Thyroid gland (tissue), 4 donors: Measurements from ENCODE around the gene CDH23. TPM values are rescaled to one million over a fixed set of nuclear protein-coding genes. Genes with fewer than 3 reads are reported as not detected.

Source experiments
- DNase-seq, 2 donors: peaks; one replicate each; pipeline ENCODE4 v3.0.0-alpha.2; 2019
- H3K27ac ChIP-seq, 3 donors: fragments of 200-600 bp; sonication (generic); 1 replicate in 2 of 3; 2 replicates in 1 of 3; pipeline ENCODE4 v1.5.1; 2016 to 2019; ENCODE audit warnings: mild to moderate bottlenecking in 1 of 3, moderate library complexity in 1 of 3
- H3K27me3 ChIP-seq: fragments of 200-600 bp; sonication (generic); one replicate; pipeline ENCODE4 v1.5.1; 2019
- H3K36me3 ChIP-seq, 2 donors: fragments of 200-600 bp; sonication (generic); one replicate each; pipeline ENCODE4 v1.5.1; 2016 to 2019
- H3K4me1 ChIP-seq, 2 donors: fragments of 200-600 bp; sonication (generic); one replicate each; pipeline ENCODE4 v1.5.1; 2017 to 2019
- H3K4me3 ChIP-seq, 3 donors: fragments of 200-600 bp; sonication (generic); replicated peaks in 1 of 3; 1 replicate in 2 of 3; 2 replicates in 1 of 3; pipeline ENCODE4 v1.5.1; 2016; ENCODE audit warnings: mild to moderate bottlenecking in 1 of 3
- H3K9me3 ChIP-seq: fragments of 200-600 bp; sonication (generic); one replicate; pipeline ENCODE4 v1.5.1; 2017
- POLR2A ChIP-seq, 2 donors: fragments of 450-650 bp; IDR thresholded peaks; one replicate each; pipeline ENCODE4 v1.6.1; 2017; ENCODE audit warnings: antibody characterized with exemption in 2 of 2, mild to moderate bottlenecking in 2 of 2, moderate library complexity in 1 of 2
- WGBS, 2 donors: methylation state at CpG; one replicate each; pipeline ENCODE4 v1.1.5; 2017; 5-methylcytosine and 5-hydroxymethylcytosine counted together
- intact Hi-C: fragments of 100-400 bp; cut with DNase I; formaldehyde crosslinking; loops from one replicate; pipeline ENCODE4 v1.15.1; 2023
- total RNA-seq, 4 donors: library from RNA; depleted of rRNA; stranded (reverse); fragments of >200 nt; gene quantifications; one replicate each; pipeline ENCODE4 v1.2.3, GENCODE V29; 2016
- TF ChIP-seq, protein P1 (sequence below), 6 experiments: fragments of 200-600 bp in 3 of 6; fragments of 450-650 bp in 3 of 6; sonication (generic) in 3 of 6; IDR thresholded peaks; one replicate each; pipeline ENCODE4 v1.5.1; 2016 to 2019; ENCODE audit warnings: antibody characterized with exemption in 6 of 6, mild to moderate bottlenecking in 2 of 6, inconsistent platforms in 1 of 6, moderate library complexity in 1 of 6

Gene CDH23
- total RNA-seq, 4 donors from 2014 or later, result 3.0 to 4.2 (median 3.9) TPM

DNA sequence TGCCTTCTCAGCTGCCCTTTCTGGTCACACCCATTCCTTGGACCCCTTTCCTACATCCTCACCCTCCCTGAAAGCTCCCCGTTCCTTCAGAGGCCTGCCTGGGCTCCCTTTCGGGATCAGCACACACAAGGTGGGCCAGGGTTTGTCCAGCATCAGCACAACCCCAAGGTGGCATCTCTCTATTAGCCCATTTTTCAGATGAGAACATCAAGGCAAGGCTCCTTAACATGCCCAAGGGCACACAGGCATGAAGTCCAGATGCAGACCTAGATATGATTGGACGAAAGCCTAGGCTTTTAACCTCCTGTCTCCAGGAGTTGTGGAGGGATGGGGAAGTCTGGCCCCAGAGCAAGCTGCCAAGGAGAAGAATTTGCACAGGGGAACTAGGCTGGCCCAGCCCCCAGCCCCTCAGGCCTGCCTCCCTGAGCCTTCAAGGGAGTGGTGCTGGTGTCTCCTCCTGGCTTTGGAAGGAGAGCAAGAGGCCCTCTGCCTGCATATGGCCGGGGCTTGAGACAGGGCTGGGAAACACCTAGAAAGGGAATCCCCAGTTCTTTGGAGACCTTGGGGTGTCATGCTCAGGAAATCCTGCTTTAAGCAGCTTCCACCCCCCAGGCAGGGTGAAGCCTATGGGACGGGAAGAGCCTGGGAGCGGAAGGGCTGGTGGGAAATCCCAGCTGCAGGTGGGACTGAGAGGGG lies 385.6 kb downstream of the CDH23 start:
- TF ChIP-seq, protein P1, sequence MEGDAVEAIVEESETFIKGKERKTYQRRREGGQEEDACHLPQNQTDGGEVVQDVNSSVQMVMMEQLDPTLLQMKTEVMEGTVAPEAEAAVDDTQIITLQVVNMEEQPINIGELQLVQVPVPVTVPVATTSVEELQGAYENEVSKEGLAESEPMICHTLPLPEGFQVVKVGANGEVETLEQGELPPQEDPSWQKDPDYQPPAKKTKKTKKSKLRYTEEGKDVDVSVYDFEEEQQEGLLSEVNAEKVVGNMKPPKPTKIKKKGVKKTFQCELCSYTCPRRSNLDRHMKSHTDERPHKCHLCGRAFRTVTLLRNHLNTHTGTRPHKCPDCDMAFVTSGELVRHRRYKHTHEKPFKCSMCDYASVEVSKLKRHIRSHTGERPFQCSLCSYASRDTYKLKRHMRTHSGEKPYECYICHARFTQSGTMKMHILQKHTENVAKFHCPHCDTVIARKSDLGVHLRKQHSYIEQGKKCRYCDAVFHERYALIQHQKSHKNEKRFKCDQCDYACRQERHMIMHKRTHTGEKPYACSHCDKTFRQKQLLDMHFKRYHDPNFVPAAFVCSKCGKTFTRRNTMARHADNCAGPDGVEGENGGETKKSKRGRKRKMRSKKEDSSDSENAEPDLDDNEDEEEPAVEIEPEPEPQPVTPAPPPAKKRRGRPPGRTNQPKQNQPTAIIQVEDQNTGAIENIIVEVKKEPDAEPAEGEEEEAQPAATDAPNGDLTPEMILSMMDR (IDR thresholded peaks at IDR 0.05), result no peak
- no peak for TF ChIP-seq POLR2A (IDR thresholded peaks at IDR 0.05)
- Histone ChIP-seq H3K4me3 (no peak overlapping the region), H3K9me3 (no peaks in the 10 kb centered on the region), H3K4me1 (no peaks in the 10 kb centered on the region), H3K27me3 (no peaks in the 10 kb centered on the region), H3K36me3 (no peaks in the 10 kb centered on the region), H3K27ac (no peak overlapping the region)
- no peak for DNase-seq
- WGBS, 2 donors, result 72 to 85% methylated on average over 6 of the region's 6 CpGs
- intact Hi-C loops, result no loop called here

- DNase-seq, result no peak
- Histone ChIP-seq H3K9me3 (no peaks in the 10 kb centered on the region), H3K4me1 (no peaks in the 10 kb centered on the region), H3K4me3 (no peak overlapping the region), H3K36me3 (no peaks in the 10 kb centered on the region), H3K27ac (no peak overlapping the region), H3K27me3 (no peaks in the 10 kb centered on the region)
- TF ChIP-seq, protein P1 (IDR thresholded peaks at IDR 0.05), result no peak
- no peak for TF ChIP-seq POLR2A (IDR thresholded peaks at IDR 0.05)
- intact Hi-C loops, result no loop called here
- WGBS, 2 donors, result 45 to 48% methylated on average over 7 of the region's 7 CpGs
These were observed 386.3 kb downstream of the CDH23 start for GRCh38 chr10:71782917-71783490.

- no peak for DNase-seq
These were observed 387.4 kb downstream of the CDH23 start for GRCh38 chr10:71783917-71784678.

DNA sequence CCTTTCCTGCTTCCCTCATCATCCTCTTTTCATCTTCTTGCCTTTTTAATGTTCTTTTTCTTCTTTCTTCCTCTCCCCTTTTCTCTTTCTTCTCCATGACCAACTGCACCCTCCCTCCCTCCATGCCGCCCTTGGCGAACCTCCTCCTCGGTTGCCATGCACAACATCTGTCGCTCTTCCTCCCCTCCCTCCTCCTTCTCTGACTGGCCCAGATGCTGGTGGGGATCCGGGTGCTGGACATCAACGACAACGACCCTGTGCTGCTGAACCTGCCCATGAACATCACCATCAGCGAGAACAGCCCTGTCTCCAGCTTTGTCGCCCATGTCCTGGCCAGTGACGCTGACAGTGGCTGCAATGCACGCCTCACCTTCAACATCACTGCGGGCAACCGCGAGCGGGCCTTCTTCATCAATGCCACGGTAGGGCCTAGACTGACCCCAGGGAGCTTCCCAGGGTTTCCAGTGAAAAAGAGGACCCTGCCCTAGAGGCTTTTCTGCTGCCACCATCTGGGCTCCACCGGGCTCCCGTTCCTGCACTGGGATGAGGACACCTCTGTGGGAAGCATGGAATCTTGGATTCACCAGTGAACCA lies 388.1 kb downstream of the CDH23 start:
- no peaks in the 10 kb centered on the region for H3K36me3 ChIP-seq
- 90 to 91% methylated on average over 18 of the region's 18 CpGs for WGBS, 2 donors

More at GRCh38 chr10:71783917-71784678, 387.4 kb downstream of the CDH23 start:
- Histone ChIP-seq H3K27ac (no peak overlapping the region), H3K4me1 (no peaks in the 10 kb centered on the region), H3K36me3 (no peaks in the 10 kb centered on the region), H3K9me3 (no peaks in the 10 kb centered on the region), H3K4me3 (no peak overlapping the region), H3K27me3 (no peaks in the 10 kb centered on the region)
- WGBS, 2 donors, result 68 to 72% methylated on average over 14 to 17 of the region's 17 CpGs
- TF ChIP-seq POLR2A (IDR thresholded peaks at IDR 0.05), result no peak
- TF ChIP-seq, protein P1 (IDR thresholded peaks at IDR 0.05), result no peak
- intact Hi-C loops, result no loop called here

More for the DNA sequence above, 388.1 kb downstream of the CDH23 start:
- H3K4me1 ChIP-seq, result no peaks in the 10 kb centered on the region
- no peaks in the 10 kb centered on the region for H3K9me3 ChIP-seq
- no peak overlapping the region for H3K27ac ChIP-seq
- TF ChIP-seq, protein P1 (IDR thresholded peaks at IDR 0.05), result no peak
- TF ChIP-seq POLR2A (IDR thresholded peaks at IDR 0.05), result no peak
- no peaks in the 10 kb centered on the region for H3K27me3 ChIP-seq
- intact Hi-C loops, result no loop called here
- no peak for DNase-seq
- H3K4me3 ChIP-seq, result no peak overlapping the region
